Mucosa of descending colon (tissue), 3 donors: ENCODE results near the gene CACNB2. TPM values are rescaled to one million over a fixed set of nuclear protein-coding genes. Genes with fewer than 3 reads are reported as not detected.

Experiments
- ATAC-seq: fragments of 200-7000 bp; cut with Tn5 transposase; one replicate; pipeline ENCODE4 v1.9.1; 2020; ENCODE audit warnings: mild to moderate bottlenecking, moderate library complexity
- DNase-seq, 3 donors: peaks; one replicate each; pipeline ENCODE4 v3.0.0-alpha.2; 2020
- H3K36me3 ChIP-seq: fragments of 200-600 bp; one replicate; pipeline ENCODE4 v1.8.0; 2021; ENCODE audit warnings: low read depth, mild to moderate bottlenecking
- H3K4me1 ChIP-seq: fragments of 200-600 bp; one replicate; pipeline ENCODE4 v1.8.0; 2021; ENCODE audit warnings: low read depth, mild to moderate bottlenecking
- H3K4me3 ChIP-seq: fragments of 200-600 bp; one replicate; pipeline ENCODE4 v1.8.0; 2021; ENCODE audit warnings: mild to moderate bottlenecking
- H3K9me3 ChIP-seq: fragments of 200-600 bp; one replicate; pipeline ENCODE4 v1.8.0; 2021; ENCODE audit warnings: mild to moderate bottlenecking
- CTCF ChIP-seq: fragments of 200-600 bp; IDR thresholded peaks from one replicate; pipeline ENCODE4 v1.8.0; 2022; ENCODE audit warnings: antibody characterized with exemption, mild to moderate bottlenecking
- intact Hi-C, 2 donors: fragments of 100-400 bp; cut with DNase I in 1 of 2; cut with micrococcal nuclease in 1 of 2; formaldehyde crosslinking; loops; one replicate each; pipeline versions ENCODE4 v1.11.0 to v1.11.1; 2022; cut with DNase I, micrococcal nuclease
- total RNA-seq, 3 donors: library from RNA; stranded (reverse); fragmentation: NEBNext Ultra II Directional in 2 of 3; extraction: Animal tissue kit (Norgen Biotek cat#: 25700) in 2 of 3; gene quantifications; one replicate each; pipeline versions ENCODE4 v1.2.1 to v1.2.4, GENCODE V29; 2021 to 2023
- donor health status: DM: no; HTN: no; CAD: no; lungs with moderate emphysema.
- donor health status: DM: no; HTN: no; CAD: no.
- donor health status: DM: no; HTN: yes; CAD: no.

Gene CACNB2
- total RNA-seq, 3 donors from 2014 or later: 13.6 to 26.2 (median 19.8) TPM

GRCh38 chr10:18209241-18209640, 69.0 kb downstream of the CACNB2 start:
- Histone ChIP-seq H3K4me1 (peaks cover 2% of the 10 kb centered on the region), H3K9me3 (no peaks in the 10 kb centered on the region), H3K4me3 (no peak overlapping the region), H3K36me3 (no peaks in the 10 kb centered on the region)
- intact Hi-C loops: no loop called here
- no peak for TF ChIP-seq CTCF
- DNase-seq (no peak), ATAC-seq (no peak)

GRCh38 chr10:18210711-18211110, 70.5 kb downstream of the CACNB2 start:
- intact Hi-C loops: loop anchor here in 1 of 2 donors (10.0 kb wide), 1 partner anchor 306 kb away; no protein-coding TSS in a partner anchor
- DNase-seq (no peak), ATAC-seq (peak; percentile 22)
- no peaks in the 10 kb centered on the region for H3K36me3 ChIP-seq
- no peaks in the 10 kb centered on the region for H3K4me1 ChIP-seq
- no peak for TF ChIP-seq CTCF
- H3K9me3 ChIP-seq: no peaks in the 10 kb centered on the region
- H3K4me3 ChIP-seq: no peak overlapping the region

GRCh38 chr10:18211862-18212261, 71.6 kb downstream of the CACNB2 start:
- intact Hi-C loops: loop anchor here in 1 of 2 donors (10.0 kb wide), 1 partner anchor 307 kb away; no protein-coding TSS in a partner anchor
- no peak for DNase-seq

GRCh38 chr10:18213271-18213670, 73.0 kb downstream of the CACNB2 start:
- Histone ChIP-seq H3K4me3 (no peak overlapping the region), H3K4me1 (no peaks in the 10 kb centered on the region), H3K9me3 (no peaks in the 10 kb centered on the region), H3K36me3 (no peaks in the 10 kb centered on the region)
- DNase-seq (no peak), ATAC-seq (no peak)
- intact Hi-C loops: loop anchor here in 1 of 2 donors (10.0 kb wide), 1 partner anchor 308 kb away; no protein-coding TSS in a partner anchor
- no peak for TF ChIP-seq CTCF

More at GRCh38 chr10:18211862-18212261, 71.6 kb downstream of the CACNB2 start:
- ATAC-seq: no peak
- TF ChIP-seq CTCF: no peak
- Histone ChIP-seq H3K9me3 (no peaks in the 10 kb centered on the region), H3K4me3 (no peak overlapping the region), H3K36me3 (no peaks in the 10 kb centered on the region), H3K4me1 (no peaks in the 10 kb centered on the region)

- ATAC-seq (peak; percentile 87), DNase-seq (peak in 2 of 3 donors; percentile 36 to 82)
- no peaks in the 10 kb centered on the region for H3K36me3 ChIP-seq
- H3K9me3 ChIP-seq: no peaks in the 10 kb centered on the region
- intact Hi-C loops: loop anchor here in 1 of 2 donors (10.0 kb wide), 1 partner anchor 310 kb away; no protein-coding TSS in a partner anchor
- no peaks in the 10 kb centered on the region for H3K4me1 ChIP-seq
- no peak overlapping the region for H3K4me3 ChIP-seq
- peak; percentile 64 for TF ChIP-seq CTCF
These were observed 74.7 kb downstream of the CACNB2 start for GRCh38 chr10:18214691-18215563.
